DMS53 (cell line): ENCODE results near the gene JOSD1.

Experiments used
- DNase-seq: peaks from one replicate; lab custom pipeline; 2025; lab: John Stamatoyannopoulos, UW

The JOSD1 gene

DNA sequence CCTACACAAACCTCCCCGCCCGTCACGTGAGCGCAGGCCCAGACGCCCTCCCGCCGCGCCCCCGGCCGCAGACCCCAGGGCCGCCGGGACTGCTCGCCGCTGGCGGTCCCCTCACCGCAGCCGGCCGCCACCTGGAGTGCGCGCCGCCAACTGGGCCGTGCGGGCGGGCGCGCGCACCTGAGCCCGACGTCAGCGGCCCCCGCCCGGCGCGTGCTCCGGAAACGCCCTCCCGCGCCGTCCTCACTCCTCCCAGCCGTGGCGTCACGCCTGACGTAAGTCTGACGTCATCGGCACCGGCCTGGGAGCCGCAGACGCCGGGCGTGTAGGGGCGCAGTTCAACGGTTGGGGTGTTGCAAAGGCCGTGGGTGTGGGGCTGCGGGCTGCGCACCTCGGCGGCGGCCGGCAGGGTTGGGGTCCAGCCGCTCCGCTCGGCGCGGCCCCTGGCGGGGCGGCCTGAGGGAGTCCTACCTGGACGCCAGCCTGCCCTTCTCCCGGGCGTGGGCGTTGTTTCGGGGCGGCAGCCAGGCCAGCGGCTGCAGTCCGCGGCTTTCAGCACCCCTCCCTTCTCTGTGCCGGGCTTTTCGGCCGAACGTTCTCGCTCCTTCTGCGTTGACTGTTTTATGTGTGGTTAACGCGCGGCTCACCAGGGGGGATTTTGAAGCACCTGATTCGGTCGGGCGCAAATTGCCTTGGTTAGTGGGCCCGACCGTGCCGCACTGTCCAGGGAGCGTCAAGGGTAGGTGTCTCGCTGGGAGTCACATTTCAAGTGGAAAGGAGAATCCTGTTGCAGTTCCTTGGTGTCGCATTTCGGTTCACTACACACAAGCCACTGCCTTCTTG is at the start of gene JOSD1:
TSS of gene JOSD1 (minus strand) at position 155 of the 840 bp plus-strand sequence. CDS start 956 bp downstream, outside the sequence.
- peak; percentile 97 for DNase-seq

DNA sequence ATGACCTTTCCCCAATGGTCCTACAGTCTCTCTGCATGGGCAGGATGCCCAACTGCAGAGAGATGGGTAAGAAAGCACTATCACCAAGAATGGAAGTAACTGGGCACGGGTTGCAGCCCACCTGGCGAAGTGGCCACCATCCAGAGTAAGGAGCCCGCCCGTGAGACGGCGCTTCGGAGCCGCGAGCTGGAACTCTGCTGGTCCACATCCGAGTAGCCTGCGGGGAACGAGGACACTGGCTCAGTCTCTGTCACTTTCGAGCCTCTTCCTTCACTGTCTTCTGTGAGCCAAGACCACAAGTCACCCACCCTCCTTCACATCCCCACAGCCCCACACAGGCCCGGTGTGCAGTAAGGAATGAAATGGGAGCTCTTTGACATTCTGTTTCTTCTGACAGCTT is 49.4 kb upstream of the JOSD1 start:
- DNase-seq = no peak

DNA sequence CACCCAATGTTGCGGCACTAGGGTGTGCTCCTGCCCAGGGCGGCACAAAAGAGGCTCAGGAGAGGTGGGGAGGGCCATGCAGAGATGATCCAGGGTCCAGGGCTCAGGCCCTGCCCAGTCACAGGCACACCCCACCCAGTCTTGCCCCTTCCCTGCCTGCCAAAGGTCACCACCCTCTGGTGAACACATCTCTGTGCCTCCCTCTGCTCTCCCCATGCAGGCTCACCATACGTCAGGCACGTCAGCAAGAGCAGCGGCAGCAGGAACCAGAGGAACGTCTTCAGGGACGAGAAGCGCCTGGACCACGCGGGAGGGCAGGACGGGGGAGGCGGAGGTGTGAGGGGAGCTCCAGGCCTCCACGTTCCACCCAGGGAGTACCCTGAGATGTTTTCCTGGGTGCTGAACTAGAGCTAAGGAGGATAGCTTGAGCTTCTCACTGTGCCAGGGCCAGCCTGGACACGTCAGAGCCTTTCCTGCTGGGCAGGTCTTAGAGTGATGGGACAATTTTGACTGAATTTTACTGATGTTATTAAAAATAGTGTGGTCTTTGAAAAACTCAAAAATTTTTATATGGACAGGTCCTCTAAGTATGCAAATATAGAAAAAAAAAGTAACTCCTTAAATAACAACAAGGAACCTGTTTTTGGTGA is 47.9 kb upstream of the JOSD1 start:
- DNase-seq = no peak

DNA sequence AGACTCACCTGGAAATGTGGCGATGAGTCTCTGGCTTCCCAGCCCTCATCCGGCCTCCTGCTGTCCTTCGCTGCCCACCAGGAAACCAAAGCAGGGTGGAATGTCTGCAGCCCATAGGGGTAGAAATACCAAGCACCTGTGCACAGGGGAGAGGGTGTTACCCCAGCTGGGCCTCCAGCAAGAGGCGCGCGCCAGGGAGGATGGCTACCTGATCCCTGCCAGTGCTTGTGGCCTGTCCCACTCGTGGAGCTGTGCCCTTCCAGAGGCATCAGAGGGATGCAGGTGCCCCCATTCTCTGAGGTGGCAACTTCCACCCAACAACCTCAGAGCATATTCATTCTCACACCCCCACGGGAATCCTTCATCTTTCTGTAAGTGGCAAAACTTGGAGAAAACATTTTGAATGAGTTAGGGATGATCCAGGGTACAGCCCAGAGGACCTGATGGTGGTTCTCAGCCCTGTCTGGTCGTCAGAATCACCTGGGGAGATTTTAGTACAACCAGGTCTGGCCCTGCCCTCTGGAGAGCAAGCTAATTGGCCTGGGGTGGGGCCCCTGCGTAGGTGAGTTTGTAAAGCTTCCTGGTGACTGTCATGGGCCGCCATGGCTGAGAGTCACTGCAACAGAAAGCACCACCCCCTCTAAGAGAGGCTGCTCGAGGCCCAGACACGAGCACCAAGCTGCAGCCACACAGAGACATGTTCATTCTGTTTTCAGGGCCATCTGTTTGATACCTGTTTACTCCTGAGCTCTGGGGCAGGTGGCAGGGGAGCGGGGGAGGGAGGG is 45.1 kb upstream of the JOSD1 start:
- DNase-seq = peak; percentile 87

DNA sequence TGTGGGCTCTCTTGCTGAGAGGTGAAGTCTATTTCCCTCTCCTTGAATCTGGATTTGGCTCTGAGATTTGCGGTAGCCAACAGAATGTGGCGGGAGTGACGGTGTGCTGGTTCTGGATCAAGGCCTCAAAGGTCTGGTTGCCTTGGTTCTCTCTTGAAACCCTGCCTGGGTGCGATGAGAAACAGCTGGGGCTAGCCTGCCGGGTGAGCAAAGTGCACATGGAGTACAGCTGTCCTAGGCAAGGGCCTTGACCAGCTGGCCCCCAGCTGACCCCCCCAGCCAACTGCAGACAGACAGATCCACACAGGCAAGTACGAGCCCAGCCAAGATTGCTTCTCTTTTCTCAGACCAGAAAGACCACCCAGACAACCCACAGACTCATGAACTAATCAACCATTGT is 44.2 kb upstream of the JOSD1 start:
- no peak for DNase-seq

DNA sequence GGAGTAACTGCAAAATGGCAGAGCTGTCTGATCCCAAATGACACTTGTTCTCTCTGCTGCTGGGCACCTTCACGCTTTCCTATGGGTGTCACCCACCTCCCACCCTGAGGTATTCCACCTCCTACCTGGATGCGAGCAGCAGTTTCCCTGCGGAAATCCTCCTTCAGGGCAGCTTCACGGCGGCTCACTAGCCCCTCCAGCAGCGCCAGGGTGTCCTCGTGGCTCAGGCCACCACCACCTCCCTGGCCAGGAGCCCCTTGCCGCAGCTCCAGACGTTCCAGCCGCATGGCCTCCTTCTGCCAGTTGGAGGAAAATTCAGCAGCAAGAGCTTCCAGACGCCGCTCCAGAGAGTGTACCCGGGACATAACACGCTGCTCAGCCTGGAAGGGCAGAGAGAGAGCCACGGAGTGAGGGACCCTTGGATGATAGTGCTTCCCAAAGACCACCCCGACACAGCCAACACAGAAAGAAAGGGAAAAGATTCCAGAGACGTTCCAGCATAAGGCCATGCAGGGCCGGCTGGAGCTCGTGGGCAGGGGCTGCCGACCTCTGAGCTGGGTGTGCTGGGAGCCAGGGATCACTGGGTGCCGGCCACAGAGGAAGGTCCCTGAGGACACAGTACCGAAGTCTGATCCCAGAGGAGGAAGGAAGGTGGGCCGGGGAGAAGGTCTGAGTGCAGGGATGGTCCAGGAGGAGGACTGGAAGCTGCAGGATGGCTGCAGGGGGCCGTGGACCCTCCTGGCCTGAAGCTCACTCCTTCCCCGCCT is 41.6 kb upstream of the JOSD1 start:
- DNase-seq = no peak

DNA sequence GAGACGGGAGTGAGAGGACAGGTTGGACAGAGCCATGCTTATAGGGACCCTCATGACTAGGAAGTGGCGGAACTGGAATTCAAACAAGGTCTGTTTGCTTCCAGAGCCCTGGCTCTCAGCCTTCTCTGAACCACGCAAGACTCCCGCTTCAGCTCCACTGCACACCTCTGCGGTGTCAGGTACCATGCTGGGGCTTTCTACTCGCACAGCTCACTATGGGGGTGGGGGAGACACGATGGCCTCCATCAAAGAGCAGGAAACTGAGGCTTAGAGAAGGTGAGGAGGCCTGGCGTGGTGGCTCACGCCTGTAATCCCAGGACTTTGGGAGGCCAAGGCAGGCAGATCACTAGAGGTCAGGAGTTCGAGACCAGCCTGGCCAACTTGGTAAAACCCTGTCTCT is 40.8 kb upstream of the JOSD1 start:
- DNase-seq = no peak

DNA sequence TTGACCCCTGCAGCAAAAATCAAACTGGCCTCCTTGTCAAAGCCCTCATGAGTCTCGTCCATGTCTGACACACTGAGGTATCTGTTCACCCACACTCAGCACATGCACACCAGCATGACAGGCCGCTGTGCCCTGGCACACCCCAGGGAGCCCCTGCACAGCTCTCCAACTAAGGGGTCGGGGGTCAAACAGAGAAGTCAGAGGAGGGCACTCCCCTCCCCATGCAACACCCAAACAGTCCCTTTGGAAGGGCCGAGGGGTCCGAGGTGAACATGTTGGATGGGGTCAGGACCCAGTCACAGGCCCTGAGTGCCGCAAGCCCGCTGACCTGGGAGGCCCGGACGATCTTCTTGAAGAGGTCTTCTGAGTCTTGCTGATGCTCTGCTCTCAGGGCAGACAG is 40.4 kb upstream of the JOSD1 start:
- DNase-seq = no peak

DNA sequence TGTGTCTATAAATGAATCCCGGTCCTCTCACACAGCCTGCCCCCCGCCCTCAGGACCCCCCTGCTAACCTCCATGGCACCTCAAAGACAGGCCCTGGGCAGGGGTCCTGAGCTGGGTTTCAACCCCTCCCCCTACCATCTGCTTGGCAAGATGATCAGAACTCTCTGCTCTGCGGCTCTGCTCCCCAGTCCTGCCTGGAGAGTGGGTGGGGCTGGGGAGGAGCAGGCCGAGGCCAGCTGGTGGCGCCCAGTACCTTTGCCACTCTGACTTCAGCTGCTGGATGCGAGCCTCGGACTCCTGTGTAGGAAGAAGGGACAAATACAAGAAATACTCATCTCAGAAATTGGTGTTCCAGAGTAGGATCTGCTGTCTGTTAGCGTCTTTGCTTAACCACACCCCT is 40.0 kb upstream of the JOSD1 start:
- peak; percentile 19 for DNase-seq

DNA sequence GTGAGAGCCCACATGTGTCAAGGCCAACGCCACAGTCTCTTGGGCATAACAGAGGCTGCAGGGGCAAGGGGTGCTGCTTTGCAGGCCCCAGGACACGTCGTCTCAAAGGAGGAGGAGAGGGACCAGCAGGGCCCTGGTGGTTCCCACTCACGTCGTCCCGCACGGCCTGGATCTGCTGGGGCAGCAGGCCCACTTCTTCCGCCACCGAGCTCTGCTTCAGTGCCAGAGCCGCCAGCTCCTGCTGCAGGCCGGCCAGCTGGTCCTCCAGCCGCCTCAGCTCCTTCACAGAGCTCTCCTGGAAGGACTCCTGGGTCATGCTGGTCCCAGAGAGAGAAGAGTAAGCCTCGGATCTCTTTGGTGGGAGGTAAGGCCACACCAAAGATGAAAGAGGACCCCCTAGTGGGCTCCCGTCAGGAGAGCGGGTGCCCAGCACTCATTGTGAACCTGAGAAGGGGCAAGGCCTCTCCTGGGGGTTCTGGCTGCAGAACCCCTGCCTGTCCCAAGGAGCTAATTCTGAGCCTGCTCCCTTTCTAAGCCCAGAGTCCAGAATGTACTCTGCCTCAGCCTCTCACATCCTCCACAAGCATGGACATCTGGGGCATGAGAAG is 39.5 kb upstream of the JOSD1 start:
- no peak for DNase-seq

DNA sequence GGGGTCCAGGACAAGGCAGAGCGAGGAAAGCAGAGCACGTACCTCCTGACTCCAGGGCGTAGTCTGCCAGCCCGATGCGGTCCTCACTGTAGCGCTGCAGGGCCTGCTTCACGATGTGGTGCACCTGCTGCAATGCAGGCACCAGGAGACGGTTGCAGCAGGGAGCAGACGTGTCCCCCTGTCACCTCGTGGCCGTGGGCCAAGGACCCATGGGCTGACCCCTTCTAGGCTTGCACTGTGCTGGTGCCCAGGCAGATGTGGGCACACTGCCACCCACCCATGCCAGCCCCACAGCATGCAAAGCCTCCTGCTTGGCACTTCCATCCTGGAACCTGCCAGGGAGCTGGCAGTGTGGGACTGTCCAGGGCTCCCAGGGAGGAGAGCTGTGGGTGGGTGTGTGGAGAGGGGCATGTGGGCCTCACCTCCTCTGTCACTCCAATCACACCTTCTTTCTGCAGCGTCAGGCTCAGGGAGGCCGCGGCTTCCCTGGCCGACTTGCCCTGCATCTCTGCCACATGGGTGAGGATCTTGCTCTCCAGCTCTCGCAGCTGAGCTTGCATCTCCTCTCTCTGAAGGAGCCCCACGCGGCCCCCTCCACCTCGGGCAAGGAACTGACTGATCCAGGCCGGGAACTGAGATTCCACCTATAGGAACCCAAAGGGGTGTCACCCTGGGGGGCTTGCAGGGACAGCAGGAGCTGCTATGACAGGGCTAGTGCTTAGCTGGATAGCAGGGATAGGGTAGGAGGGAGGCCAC is 38.7 kb upstream of the JOSD1 start:
- no peak for DNase-seq

DNA sequence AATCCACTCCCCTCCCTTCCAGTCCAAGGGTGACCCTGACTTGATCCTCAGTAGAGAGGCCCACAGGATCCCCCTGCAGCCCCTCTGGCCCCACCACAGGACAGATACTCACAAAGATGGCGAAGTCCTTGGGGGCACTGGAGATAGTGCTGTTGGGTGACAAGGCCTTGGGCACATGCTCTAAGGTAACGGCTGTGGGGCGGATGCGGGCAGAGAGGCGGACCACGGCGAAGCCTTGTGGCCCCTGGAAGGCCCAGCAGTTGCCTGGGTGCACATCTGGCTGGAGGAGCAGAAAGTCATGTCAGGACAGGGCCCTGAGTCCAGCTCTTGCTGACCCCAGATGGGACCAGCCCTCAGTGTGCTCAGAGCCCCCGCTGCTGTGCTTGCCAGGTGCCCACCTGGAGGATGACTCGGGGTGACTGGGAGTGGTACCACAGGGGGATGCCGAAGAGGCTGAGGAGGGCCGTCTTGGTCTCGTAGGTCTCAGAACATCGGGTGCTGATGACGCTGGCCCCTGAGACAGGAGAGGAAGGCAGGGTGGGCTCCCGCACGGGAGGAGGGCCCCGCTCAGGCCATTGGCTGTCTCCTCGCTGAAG is 37.8 kb upstream of the JOSD1 start:
- no peak for DNase-seq

DNA sequence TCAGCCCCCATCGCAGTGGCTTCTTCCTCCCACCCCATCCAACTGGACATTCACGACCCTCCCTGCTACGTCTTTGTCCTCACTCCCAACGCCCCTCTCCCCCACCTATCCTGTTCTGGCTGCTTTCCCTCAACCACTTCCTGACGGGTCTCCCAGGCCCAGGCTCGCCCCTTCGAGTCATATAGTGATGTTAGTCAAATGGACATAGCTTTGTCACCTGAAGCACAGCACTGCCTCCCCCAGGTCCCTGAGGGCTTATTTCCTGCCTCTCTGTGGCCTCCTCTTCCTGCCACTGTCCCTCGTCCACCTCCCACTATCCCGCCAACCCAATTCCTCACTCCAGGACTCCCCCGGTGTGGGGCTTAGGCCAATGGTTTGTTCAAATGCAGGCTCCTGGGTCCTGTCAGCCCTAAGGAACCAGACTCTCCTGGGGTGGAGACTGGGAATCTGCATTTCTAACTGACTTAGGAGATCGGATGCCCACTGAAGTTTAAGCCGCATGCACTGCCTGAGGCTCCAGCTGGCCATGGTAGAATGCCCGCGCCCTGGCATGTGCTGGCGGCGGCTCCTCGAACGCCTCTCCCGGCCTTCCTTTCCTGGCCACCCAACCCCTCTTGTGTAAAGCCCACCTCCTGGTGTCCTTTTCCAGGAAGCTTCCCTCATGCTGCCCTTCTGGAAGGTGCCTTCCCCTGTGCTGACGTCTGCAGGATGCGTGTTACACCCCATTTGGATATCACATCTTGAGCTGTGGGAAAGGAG is 36.7 kb upstream of the JOSD1 start:
- no peak for DNase-seq

DNA sequence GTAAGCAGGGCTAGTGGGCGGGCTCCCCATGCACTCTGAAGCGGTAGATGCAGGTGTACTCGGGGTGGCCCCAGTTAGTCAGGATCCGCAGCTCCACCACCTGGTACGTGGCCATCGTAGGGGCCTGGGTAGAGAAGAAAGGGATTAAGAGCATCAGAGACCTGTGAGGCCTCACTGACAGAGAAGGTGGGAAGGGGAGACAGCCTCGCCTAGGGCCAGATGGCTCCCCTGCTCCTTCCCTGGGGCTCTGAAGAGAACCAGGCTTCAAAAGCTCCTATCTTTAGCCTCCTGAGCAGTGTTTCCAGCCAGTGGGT is 35.5 kb upstream of the JOSD1 start:
- DNase-seq = no peak

DNA sequence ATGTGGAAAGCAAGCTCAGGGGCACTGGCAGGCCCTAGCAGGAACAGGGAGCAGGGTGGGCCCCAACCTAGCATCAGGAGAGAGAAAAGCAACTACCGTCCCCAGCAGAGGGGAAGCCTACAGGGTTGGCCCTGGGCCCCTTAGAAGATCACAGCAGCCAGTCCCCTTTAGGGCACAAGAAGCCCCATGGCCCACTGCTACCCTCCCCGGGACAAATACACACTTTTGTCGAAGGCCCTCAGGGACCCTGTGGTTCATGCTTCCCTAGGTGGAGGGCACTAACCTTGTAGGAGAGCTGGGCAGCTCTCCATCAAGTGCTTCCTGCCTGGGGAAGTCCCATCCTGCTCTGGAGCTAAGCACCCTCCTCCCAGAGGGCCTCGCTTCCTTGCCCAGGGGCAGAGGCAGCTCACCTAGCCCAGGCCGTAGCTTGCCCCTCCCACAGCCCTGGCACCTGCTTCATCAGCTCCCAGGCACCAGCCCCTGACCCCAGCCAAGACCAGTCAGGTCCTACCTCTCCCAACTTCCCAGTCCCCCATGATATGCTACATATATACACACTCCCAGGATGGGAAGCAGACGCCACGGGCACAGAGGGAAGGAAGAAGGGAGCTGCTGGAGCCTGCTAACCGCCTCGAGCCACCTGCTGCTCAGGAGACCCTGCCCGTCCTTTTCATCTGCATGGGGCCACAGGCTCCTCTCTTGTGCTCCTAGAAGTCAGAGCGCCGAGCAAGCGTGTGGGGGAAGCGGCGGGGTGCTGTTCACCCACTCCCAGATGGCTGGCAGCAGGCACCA is 34.9 kb upstream of the JOSD1 start:
- peak; percentile 67 for DNase-seq

DNA sequence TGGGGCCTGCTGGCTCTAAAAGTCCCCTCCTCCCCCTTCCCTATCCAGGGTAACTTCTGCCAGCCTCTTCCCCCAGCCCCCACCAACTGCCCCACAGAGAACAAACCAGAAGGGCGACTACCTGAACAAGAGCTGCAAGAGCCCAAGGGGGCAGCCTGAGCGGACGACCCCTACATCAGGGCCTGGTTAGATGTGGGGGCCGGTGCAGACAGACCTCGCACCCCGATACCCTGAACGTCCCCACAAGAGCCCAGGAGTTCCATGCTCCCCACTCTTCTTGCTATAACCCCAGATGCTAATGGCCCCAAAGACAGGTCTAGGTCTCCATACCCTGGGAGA is 34.4 kb upstream of the JOSD1 start:
- DNase-seq = no peak

DNA sequence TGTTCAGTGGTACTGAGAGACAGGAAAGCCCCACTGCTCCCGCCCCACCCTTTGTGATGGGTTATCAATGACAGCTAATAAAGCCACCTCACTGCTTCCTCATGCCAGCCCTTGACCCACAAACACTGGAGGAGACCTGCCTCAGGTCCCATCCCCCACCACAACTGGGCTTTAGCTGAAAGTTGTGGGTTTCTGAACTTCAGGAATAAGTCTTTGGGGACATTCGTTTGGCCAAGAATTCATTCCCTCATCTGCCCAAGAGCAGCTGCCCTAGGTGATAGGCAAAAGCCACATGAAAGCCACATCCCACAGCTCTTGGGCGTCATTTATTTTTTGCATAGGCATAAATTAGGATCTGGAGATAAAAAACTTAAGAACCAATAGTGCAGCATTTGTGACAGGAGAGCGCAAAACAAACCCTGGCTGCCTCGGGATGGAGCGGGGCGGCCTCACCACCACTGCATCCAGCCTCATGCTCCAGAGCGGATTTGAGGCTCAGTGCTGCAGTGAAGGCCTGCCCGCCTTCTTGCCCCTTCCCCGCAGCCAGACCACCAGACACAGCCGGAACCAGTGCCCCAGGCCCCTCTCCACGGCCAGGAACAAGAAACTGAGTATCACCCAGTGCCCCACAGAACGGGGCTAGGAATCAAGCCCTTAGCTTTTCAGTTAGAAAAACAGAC is 33.8 kb upstream of the JOSD1 start:
- DNase-seq = no peak

DNA sequence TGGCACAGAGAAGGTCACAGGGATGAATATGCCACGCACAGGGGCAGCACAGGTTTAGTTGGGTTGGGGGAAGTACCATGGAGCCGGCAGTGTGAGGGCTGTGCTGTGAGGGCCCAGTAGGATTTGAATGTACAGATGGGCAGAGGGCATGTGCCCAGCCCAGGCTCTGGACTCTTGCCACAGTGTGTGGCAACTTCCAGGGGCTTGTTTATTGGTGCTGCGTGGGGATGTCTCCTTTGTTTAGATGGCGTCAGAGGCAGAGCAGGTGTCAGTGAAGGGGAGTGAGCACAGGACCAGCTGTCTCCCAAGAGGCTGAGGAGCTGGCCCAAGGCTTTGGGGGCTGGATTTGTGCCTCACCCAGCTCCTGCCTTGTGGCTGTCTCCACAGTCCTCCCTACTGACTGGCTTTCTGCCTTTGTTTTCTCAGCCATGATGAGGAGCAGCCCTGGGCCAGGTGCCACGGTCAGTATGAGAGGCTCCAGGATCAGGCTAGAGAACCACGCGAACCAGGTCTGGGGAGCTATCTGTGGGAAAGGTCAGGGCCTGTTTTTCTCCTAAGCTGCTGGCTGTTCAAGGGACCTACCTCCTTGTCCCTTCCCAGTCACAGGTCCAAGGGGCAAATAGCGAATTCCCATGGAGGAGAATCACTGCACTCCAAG is 33.1 kb upstream of the JOSD1 start:
- peak; percentile 81 for DNase-seq
